GM21528 (cell line): ENCODE measurements around the gene WDR44.

ENCODE experiments used
- ATAC-seq: cut with Tn5 transposase; IDR thresholded peaks from one replicate; pipeline ENCODE4 v1.9.1; 2021; ENCODE audit warnings: mild to moderate bottlenecking, moderate library complexity; ENCODE audit not compliant: unreplicated experiment, low FRiP score

Gene WDR44

GRCh38 chrX:118355225-118355920, 9.5 kb downstream of the WDR44 start:
- ATAC-seq = no peak

- no peak for ATAC-seq
These were observed 10.3 kb downstream of the WDR44 start for GRCh38 chrX:118356154-118356701.

- no peak for ATAC-seq
These were observed 14.7 kb downstream of the WDR44 start for GRCh38 chrX:118360429-118361125.

- ATAC-seq = no peak
These were observed 18.4 kb downstream of the WDR44 start for GRCh38 chrX:118364261-118364660.

- ATAC-seq = no peak
These were observed 21.4 kb downstream of the WDR44 start for GRCh38 chrX:118367338-118367737.

- ATAC-seq = no peak
These were observed 22.5 kb downstream of the WDR44 start for GRCh38 chrX:118368398-118368797.

- ATAC-seq = no peak
These were observed 25.2 kb downstream of the WDR44 start for GRCh38 chrX:118370921-118371624.

- ATAC-seq = no peak
These were observed 27.6 kb downstream of the WDR44 start for GRCh38 chrX:118373538-118373937.

GRCh38 chrX:118383120-118383519, 37.2 kb downstream of the WDR44 start:
- no peak for ATAC-seq

GRCh38 chrX:118392716-118393115, 46.8 kb downstream of the WDR44 start:
- no peak for ATAC-seq

GRCh38 chrX:118396113-118396512, 50.2 kb downstream of the WDR44 start:
- ATAC-seq = no peak

GRCh38 chrX:118418811-118419251, 72.9 kb downstream of the WDR44 start:
- ATAC-seq = no peak

- no peak for ATAC-seq
These were observed 74.6 kb downstream of the WDR44 start for GRCh38 chrX:118420462-118420861.

GRCh38 chrX:118423558-118423957, 77.7 kb downstream of the WDR44 start:
- ATAC-seq = peak; percentile 97

GRCh38 chrX:118432799-118433198, 86.9 kb downstream of the WDR44 start:
- ATAC-seq = no peak

GRCh38 chrX:118437283-118437682, 91.4 kb downstream of the WDR44 start:
- ATAC-seq = no peak

- ATAC-seq = no peak
These were observed 102.4 kb downstream of the WDR44 start for GRCh38 chrX:118448273-118448783.

- ATAC-seq = no peak
These were observed 109.1 kb downstream of the WDR44 start for GRCh38 chrX:118455013-118455412.

- ATAC-seq = no peak
These were observed 113.6 kb downstream of the WDR44 start for GRCh38 chrX:118459494-118459893.

GRCh38 chrX:118464501-118464900, 118.6 kb downstream of the WDR44 start:
- no peak for ATAC-seq

- ATAC-seq = no peak
These were observed 122.2 kb downstream of the WDR44 start for GRCh38 chrX:118468122-118468521.
